ENCODE results near the gene PHACTR2.

DNA sequence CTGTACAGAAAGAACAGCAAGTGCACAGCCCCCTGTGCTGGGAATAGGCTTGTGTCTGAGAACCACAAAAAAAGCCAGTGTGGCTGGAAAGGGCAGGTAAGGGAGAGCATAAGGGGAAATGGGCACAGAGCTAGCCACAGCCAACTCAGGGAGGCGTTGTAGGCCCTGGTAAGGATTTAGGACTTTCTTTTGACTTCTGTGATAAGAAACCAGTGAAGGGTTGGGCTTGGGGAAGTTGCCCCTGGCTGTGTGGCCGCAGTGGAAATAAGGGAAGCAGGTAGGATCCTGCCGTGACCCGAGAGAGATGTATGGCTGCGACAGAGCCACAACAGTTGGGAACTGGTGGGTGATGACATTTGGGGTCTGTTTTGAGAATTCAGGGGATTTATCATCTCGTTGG, 30.0 kb upstream of the PHACTR2 start:
- no peak for TF ChIP-seq POLR2A (IDR thresholded peaks at IDR 0.05)
- TF ChIP-seq, protein P1, sequence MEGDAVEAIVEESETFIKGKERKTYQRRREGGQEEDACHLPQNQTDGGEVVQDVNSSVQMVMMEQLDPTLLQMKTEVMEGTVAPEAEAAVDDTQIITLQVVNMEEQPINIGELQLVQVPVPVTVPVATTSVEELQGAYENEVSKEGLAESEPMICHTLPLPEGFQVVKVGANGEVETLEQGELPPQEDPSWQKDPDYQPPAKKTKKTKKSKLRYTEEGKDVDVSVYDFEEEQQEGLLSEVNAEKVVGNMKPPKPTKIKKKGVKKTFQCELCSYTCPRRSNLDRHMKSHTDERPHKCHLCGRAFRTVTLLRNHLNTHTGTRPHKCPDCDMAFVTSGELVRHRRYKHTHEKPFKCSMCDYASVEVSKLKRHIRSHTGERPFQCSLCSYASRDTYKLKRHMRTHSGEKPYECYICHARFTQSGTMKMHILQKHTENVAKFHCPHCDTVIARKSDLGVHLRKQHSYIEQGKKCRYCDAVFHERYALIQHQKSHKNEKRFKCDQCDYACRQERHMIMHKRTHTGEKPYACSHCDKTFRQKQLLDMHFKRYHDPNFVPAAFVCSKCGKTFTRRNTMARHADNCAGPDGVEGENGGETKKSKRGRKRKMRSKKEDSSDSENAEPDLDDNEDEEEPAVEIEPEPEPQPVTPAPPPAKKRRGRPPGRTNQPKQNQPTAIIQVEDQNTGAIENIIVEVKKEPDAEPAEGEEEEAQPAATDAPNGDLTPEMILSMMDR (IDR thresholded peaks at IDR 0.05), result no peak
- no peak for TF ChIP-seq EP300 (IDR thresholded peaks at IDR 0.05)

Data from gastroesophageal sphincter (tissue), 3 donors.